GM18867 (cell line): ENCODE measurements around the gene IZUMO4.
A peak's percentile ranks its signal among the peaks of the same experiment; 100 is the strongest.
"Not testable (repeated sequence)": the region's sequence is repeated elsewhere in the genome, so short reads cannot be mapped to it uniquely, and the experiment has no call there.

Experiments
- ATAC-seq: cut with Tn5 transposase; IDR thresholded peaks from one replicate; pipeline ENCODE4 v1.9.1; 2021; ENCODE audit warnings: mild to moderate bottlenecking, moderate library complexity; ENCODE audit not compliant: unreplicated experiment

Gene IZUMO4

GRCh38 chr19:2080336-2080988, 16.3 kb upstream of the IZUMO4 start:
- ATAC-seq = no peak

DNA sequence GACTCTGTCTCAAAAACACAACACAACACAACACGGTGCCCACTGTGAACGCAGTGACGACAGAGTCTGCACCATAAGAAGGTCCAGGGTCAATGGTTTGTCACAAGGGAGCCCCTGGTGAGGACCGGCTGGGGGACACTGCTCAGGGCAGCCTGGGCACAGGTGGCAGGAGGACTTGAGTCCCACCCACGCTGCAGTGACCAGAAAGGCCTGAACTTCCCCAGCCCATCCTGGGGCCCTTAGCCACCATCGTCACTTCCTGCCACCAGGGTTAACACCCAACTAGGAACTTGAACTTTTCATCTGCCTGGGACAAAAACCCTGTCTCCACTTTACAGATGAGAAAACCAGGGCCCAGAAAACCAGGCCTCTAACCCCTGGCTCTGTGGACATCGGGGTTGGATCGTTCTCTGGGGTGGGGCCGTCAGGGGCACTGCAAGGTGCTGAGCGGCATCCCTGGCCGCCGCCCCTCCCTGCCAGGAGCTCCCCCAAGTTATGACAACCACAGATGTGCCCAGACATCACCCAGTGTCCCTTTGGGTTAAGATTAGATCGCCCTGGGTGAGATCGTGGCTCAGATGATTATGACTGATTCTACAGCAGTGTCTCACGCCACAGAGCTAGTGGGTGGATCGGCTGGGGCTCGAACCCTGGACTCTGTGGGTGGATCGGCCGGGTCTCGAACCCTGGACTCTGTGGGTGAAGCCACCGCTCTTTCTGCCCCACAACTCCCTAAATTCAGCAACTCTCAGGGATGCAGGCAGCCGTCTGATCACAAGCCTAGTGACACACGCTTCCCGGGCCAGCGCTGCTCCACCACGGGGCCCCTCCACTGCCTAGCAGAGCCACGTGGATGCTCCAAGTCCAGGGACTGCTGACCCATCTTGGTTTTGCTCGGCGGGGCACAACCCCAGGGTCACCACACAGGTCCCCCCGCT, 14.6 kb upstream of the IZUMO4 start:
- ATAC-seq = no peak

- ATAC-seq = no peak
Observed at GRCh38 chr19:2083174-2083854, 13.4 kb upstream of the IZUMO4 start.

DNA sequence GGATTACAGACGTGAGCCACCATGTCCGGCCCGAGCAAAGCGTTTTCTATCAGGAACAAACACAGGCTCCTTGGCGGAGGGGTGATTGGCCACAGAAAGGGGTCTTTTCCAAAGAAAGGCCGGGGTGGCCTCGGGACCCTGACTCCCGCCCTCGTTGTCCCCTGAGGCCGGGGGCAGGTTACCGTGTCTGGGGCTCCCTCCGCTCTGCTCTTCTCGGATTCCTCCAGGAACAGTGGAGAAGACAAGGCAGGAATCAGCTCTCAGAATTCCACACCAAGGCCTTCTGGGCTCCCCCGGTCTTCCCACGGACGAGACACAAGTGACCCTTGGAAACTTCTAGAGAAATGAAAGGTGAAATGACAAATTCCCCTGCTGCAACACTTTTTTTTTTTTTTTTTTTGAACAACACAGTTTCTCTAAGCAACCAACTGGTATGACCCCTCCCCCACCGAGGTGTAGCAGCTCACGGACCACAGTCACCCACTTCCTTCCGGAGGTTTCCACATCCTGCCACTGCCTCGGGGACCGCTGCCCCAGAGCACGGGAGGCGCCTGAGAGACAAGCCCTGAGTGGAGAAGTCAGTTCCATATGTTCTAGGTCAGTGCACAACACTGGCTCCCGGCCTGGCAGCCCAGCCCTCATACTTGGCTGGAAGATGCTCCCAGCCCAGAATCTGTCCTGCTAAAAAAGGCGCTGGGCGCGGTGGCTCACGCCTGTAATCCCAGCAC, 11.6 kb upstream of the IZUMO4 start:
- ATAC-seq = peak; percentile 42

GRCh38 chr19:2086695-2087620, 9.8 kb upstream of the IZUMO4 start:
- ATAC-seq = not testable (repeated sequence)

DNA sequence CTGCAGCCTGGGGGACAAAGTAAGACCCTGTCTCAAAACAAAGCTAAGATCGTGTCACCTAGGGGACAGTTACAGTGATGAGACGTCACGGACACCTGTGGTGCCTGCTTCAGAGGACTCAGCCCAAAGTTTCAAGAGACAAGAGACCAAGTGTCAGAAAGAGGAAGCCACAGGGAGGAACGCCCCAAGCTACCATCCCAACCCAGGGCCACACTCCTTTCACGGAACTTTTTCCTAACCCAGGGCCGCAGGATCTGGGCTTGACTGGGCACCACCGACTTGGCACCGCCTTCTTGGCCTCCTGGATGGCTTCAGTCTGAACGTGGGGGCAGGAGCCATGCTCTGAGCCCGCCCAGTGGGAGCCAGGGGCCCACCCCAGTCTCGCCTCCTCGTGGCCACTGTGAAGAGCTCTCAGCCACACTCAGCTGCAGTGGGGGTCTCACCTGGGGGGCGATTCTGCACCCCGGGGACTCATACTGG, 9.1 kb upstream of the IZUMO4 start:
- no peak for ATAC-seq

DNA sequence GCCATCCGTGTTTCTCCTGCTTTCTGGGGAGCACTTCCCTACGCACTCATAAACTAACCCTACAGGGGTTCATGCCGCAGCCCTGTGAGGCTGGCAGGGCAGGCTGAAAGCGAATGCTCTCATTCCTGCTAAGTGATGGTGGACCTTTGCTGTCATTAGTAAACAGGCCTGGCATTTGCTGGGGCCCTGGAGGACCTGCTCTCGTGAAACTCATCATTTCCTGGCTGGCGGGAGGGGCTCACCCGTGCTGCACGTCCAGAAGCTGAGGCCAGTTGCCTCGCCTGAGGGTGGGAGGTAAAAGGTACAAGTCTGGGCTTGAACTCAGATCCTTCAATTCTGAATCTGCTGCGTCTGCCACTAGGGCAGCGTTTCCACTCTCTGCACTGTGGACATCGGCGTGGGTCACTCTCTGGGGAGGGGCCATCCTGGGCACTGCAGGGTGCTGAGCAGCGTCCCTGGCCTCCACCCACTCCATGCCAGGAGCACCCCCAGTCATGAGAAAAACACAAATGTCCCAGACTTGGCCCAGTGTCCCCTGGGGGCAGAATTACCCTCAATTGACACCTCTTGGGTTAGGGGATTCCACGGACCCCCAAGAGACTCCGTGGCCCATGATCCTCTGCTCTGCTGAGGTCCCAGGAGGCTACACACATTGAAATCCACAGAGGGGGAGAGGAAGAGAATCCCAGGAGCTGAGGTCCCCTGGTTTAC, 7.6 kb upstream of the IZUMO4 start:
- ATAC-seq = no peak

GRCh38 chr19:2089727-2090053, 7.0 kb upstream of the IZUMO4 start:
- no peak for ATAC-seq

- not testable (repeated sequence) for ATAC-seq
Observed at GRCh38 chr19:2091926-2092525, 4.7 kb upstream of the IZUMO4 start.

- ATAC-seq = peak; percentile 43
Observed at GRCh38 chr19:2096034-2096479, 658 bp upstream of the IZUMO4 start, which contains the start of gene MOB3A. Gene MOB3A, minus strand, starts transcription at chr19:2096326. Its CDS starts 17,766 bp downstream, at chr19:2078560.

DNA sequence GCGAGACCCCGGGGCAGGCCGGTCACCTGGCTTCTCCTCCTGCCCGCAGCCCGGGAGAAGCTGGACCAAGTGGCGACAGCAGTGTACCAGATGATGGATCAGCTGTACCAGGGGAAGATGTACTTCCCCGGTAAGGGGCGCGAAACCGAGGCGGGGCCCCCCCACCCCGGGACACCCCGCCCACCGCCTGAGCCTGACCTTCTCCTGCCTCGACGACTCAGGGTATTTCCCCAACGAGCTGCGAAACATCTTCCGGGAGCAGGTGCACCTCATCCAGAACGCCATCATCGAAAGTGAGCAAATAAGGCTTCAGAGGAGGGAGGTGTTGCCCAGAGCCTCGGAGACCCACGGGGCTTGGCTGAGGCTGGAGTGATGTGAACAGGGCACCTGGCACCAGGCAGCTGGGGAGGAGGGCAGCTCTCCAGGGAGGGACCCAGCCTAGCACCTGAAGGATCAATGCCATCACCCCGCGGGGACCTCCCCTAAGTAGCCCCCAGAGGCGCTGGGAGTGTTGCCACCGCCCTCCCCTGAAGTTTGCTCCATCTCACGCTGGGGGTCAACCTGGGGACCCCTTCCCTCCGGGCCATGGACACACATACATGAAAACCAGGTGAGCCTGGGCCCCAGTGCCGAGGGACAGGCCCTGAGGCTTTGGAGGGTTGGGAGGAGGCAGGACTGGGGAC, 629 bp downstream of the IZUMO4 start:
- no peak for ATAC-seq

DNA sequence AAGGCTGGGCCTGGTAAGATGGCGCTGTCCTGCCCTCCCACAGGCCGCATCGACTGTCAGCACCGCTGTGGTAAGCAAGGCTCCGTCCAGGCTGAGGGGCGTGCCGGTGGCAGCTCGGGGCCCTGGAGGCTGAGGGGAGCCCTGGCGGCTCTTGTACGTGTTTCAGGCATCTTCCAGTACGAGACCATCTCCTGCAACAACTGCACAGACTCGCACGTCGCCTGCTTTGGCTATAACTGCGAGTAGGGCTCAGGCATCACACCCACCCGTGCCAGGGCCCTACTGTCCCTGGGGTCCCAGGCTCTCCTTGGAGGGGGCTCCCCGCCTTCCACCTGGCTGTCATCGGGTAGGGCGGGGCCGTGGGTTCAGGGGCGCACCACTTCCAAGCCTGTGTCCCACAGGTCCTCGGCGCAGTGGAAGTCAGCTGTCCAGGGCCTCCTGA, 1.2 kb downstream of the IZUMO4 start:
- no peak for ATAC-seq

- ATAC-seq = no peak
Observed at GRCh38 chr19:2099054-2099501, 2.4 kb downstream of the IZUMO4 start.

GRCh38 chr19:2099937-2100718, 3.4 kb downstream of the IZUMO4 start:
- no peak for ATAC-seq

DNA sequence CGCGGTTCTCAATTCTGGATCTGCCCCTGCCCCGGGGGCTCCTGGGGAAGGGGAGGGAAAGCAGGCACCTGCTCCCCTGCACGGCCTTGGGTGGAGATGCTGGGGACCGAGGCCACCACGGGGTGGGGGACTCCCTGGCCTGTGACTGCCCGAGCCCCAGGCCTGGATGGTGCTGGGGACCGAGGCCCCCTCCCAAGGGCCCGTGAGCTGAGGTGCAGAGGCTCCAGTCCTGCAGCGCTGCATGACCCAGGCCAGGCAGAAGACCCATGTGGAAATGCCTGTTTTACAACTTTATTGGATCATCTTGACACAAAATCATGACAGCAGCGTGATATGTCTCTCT, 4.0 kb downstream of the IZUMO4 start:
- ATAC-seq = no peak

GRCh38 chr19:2101417-2102335, 5.0 kb downstream of the IZUMO4 start:
- no peak for ATAC-seq
